HG03139 (cell line): Measurements from ENCODE around the gene CXADR.
A peak's percentile ranks its signal among the peaks of the same experiment; 100 is the strongest.

Experiments used
- ATAC-seq: cut with Tn5 transposase; IDR thresholded peaks from one replicate; pipeline ENCODE4 v1.9.1; 2021; ENCODE audit not compliant: unreplicated experiment

Gene CXADR

GRCh38 chr21:17585875-17586450 is 73.1 kb downstream of the CXADR start:
- no peak for ATAC-seq

- ATAC-seq = no peak
Measured at GRCh38 chr21:17590430-17590829, 77.6 kb downstream of the CXADR start.

GRCh38 chr21:17597680-17598079 is 84.8 kb downstream of the CXADR start:
- ATAC-seq = no peak

GRCh38 chr21:17598437-17598836 is 85.6 kb downstream of the CXADR start:
- ATAC-seq = peak; percentile 70

GRCh38 chr21:17602874-17603273 is 90.0 kb downstream of the CXADR start:
- ATAC-seq = no peak

GRCh38 chr21:17607684-17608083 is 94.8 kb downstream of the CXADR start:
- no peak for ATAC-seq

- no peak for ATAC-seq
Measured at GRCh38 chr21:17609681-17610080, 96.8 kb downstream of the CXADR start.

- no peak for ATAC-seq
Measured at GRCh38 chr21:17610911-17611310, 98.1 kb downstream of the CXADR start.

GRCh38 chr21:17611414-17612022 is 98.7 kb downstream of the CXADR start:
- peak; percentile 51 for ATAC-seq

- ATAC-seq = no peak
Measured at GRCh38 chr21:17612023-17612564, 99.3 kb downstream of the CXADR start.

GRCh38 chr21:17612565-17613241 is 99.9 kb downstream of the CXADR start, which contains the start of gene BTG3:
TSS of gene BTG3 (minus strand) at chr21:17612901. CDS start at chr21:17609144, 3,757 bp downstream.
- peak; percentile 78 for ATAC-seq

GRCh38 chr21:17613242-17613676 is 100.4 kb downstream of the CXADR start:
- ATAC-seq = no peak

- no peak for ATAC-seq
Measured at GRCh38 chr21:17616831-17617230, 104.0 kb downstream of the CXADR start.

GRCh38 chr21:17622018-17622417 is 109.2 kb downstream of the CXADR start:
- ATAC-seq = no peak

- no peak for ATAC-seq
Measured at GRCh38 chr21:17631195-17631594, 118.4 kb downstream of the CXADR start.

- ATAC-seq = no peak
Measured at GRCh38 chr21:17636711-17637110, 123.9 kb downstream of the CXADR start.

- ATAC-seq = no peak
Measured at GRCh38 chr21:17640821-17641220, 128.0 kb downstream of the CXADR start.
